Measurements from ENCODE around the gene HK2. TPM values are rescaled to one million over a fixed set of nuclear protein-coding genes. Genes with fewer than 3 reads are reported as not detected.

HK2 gene
- total RNA-seq, 1 donor from 2014 or later = 23.2 TPM

DNA sequence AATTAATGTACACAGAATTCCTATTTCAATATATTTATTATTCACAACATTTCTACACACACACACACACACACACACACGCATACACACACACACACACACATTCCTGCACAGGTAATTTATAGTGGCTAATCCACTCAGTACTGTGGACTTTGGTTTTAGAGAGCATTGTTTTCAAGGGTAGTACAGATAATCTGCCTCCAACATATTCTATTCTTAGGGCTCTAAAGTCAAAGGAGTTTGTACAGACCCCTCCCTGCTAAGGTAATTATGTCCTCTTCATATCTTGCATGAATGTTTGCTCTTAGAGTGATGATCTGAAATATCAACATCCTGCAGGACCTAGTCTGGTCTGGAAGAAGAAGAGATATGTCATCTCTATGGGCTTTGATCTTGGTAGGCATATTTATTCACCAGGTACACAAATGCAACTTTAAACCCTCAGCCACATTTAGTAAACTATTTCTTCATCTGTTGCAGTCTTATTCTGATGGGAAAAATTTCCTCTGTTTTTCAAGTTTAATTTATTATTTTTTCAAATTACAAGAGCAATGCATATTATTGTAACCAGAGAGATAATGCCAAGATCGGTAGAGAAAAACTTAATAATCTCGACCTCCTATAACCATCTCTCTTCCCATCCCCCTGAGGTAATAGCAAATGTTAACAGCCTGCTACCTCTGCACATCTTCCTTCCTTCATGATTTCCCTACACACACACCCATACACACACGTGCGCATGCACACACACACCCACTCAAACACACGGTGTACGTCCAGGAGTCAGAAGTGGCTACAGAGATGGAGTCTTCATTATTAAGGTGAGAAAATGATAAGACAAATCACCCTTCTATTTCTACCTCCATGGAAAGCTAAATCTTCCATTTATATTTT is 106.2 kb downstream of the HK2 start:
- H3K9me3 Mint-ChIP-seq (ENCODE audit: unreplicated experiment) = no peaks in the 10 kb centered on the region
- H3K27me3 Mint-ChIP-seq (ENCODE audit: unreplicated experiment) = peaks cover 1% of the 10 kb centered on the region
- no peak overlapping the region for H3K4me3 Mint-ChIP-seq (ENCODE audit: unreplicated experiment)
- DNase-seq (ENCODE audit: low spot score) = no peak
- no peaks in the 10 kb centered on the region for H3K4me1 Mint-ChIP-seq (ENCODE audit: unreplicated experiment)
- H3K36me3 Mint-ChIP-seq (ENCODE audit: low read depth, unreplicated experiment) = peaks cover 7% of the 10 kb centered on the region
- no peak for TF ChIP-seq CTCF (IDR thresholded peaks at IDR 0.05; ENCODE audit: unreplicated experiment)
- H3K27ac Mint-ChIP-seq (ENCODE audit: unreplicated experiment) = no peak overlapping the region

DNA sequence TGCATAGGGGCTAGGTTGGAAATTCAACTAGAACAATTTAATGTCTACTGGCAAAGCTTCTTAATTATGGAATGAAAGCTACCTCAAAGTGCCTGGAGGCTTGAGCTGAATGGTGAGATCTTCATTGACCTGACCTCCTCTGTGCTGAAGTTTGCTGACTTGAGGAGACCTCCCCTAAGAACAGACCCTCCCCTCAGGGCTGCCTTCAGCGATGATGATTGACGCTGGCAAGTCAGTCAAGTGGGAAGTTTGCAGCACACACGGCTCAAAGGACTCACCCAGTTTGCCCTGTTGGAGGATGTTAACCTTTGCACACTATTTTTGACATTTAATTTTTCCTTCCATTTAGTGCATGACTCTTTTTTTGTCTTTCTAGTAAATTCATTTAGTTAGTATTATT is 107.4 kb downstream of the HK2 start:
- no peak for TF ChIP-seq CTCF (IDR thresholded peaks at IDR 0.05; ENCODE audit: unreplicated experiment)
- H3K4me3 Mint-ChIP-seq (ENCODE audit: unreplicated experiment) = no peak overlapping the region
- no peak for DNase-seq (ENCODE audit: low spot score)
- no peaks in the 10 kb centered on the region for H3K9me3 Mint-ChIP-seq (ENCODE audit: unreplicated experiment)
- peaks cover 1% of the 10 kb centered on the region for H3K27me3 Mint-ChIP-seq (ENCODE audit: unreplicated experiment)
- no peak overlapping the region for H3K27ac Mint-ChIP-seq (ENCODE audit: unreplicated experiment)
- H3K36me3 Mint-ChIP-seq (ENCODE audit: low read depth, unreplicated experiment) = peaks cover 7% of the 10 kb centered on the region
- no peaks in the 10 kb centered on the region for H3K4me1 Mint-ChIP-seq (ENCODE audit: unreplicated experiment)

GRCh38 chr2:74942263-74942662 is 108.3 kb downstream of the HK2 start:
- no peak for DNase-seq (ENCODE audit: low spot score)
- H3K27me3 Mint-ChIP-seq (ENCODE audit: unreplicated experiment) = peaks cover 1% of the 10 kb centered on the region
- no peak overlapping the region for H3K27ac Mint-ChIP-seq (ENCODE audit: unreplicated experiment)
- peaks cover 7% of the 10 kb centered on the region for H3K36me3 Mint-ChIP-seq (ENCODE audit: low read depth, unreplicated experiment)
- no peaks in the 10 kb centered on the region for H3K9me3 Mint-ChIP-seq (ENCODE audit: unreplicated experiment)
- H3K4me3 Mint-ChIP-seq (ENCODE audit: unreplicated experiment) = no peak overlapping the region
- no peak for TF ChIP-seq CTCF (IDR thresholded peaks at IDR 0.05; ENCODE audit: unreplicated experiment)
- H3K4me1 Mint-ChIP-seq (ENCODE audit: unreplicated experiment) = no peaks in the 10 kb centered on the region

Other genes starting within 250 kb of the HK2 start
- 0.74 TPM for gene M1AP, start 185.8 kb upstream of the HK2 start, total RNA-seq (ENCODE audit: unreplicated experiment)
- 9.4 TPM for gene SEMA4F, start 179.9 kb upstream of the HK2 start, total RNA-seq (ENCODE audit: unreplicated experiment)
- 23.2 TPM for gene POLE4, start 124.5 kb downstream of the HK2 start, total RNA-seq (ENCODE audit: unreplicated experiment)

All from endothelial cell (in vitro differentiated cells).